Fibroblast of lung (primary cell): ENCODE results near the gene POLR2L. TPM values are rescaled to one million over a fixed set of nuclear protein-coding genes. Genes with fewer than 3 reads are reported as not detected.

Experiments
- DNase-seq, 2 donors: peaks; one replicate each; pipeline versions ENCODE4 v3.0.0 to v3.0.0-alpha.2; 2010; ENCODE audit warnings: low read depth in 2 of 2
- H2AFZ ChIP-seq: 2 replicates; pipeline ENCODE4 v1.5.1; 2012; ENCODE audit warnings: low read length, control low read depth, inconsistent platforms
- H3K27ac ChIP-seq: 2 replicates; pipeline ENCODE4 v1.5.1; 2011; ENCODE audit warnings: low read length, control low read depth; ENCODE audit not compliant: insufficient read depth
- H3K27me3 ChIP-seq: 2 replicates; pipeline ENCODE4 v1.5.1; 2011; ENCODE audit warnings: mild to moderate bottlenecking, low read length; ENCODE audit not compliant: control insufficient read depth, insufficient read depth
- H3K36me3 ChIP-seq: 2 replicates; pipeline ENCODE4 v1.5.1; 2011; ENCODE audit warnings: low read length; ENCODE audit not compliant: control insufficient read depth, insufficient read depth
- H3K4me1 ChIP-seq: 2 replicates; pipeline ENCODE4 v1.5.1; 2011; ENCODE audit warnings: low read length; ENCODE audit not compliant: control insufficient read depth, insufficient read depth; ENCODE audit errors: extremely low read depth
- H3K4me2 ChIP-seq: 2 replicates; pipeline ENCODE4 v1.5.1; 2011; ENCODE audit warnings: low read length, control low read depth; ENCODE audit not compliant: insufficient read depth; ENCODE audit errors: extremely low read depth
- H3K4me3 ChIP-seq, 4 experiments: fragments of 200-600 bp in 1 of 4; sonication (generic) in 1 of 4; replicated peaks in 1 of 4; 2 replicates each; pipeline ENCODE4 v1.5.1; 2011 to 2016; ENCODE audit warnings: low read length in 4 of 4, low read depth in 3 of 4, mild to moderate bottlenecking in 3 of 4, control low read depth in 2 of 4, inconsistent platforms in 1 of 4, mixed read lengths in 1 of 4; ENCODE audit not compliant: insufficient read depth in 1 of 4; ENCODE audit errors: control extremely low read depth in 1 of 4
- H3K79me2 ChIP-seq: 2 replicates; pipeline ENCODE4 v1.5.1; 2012; ENCODE audit warnings: mild to moderate bottlenecking, low read length, inconsistent platforms; ENCODE audit not compliant: control insufficient read depth, insufficient read depth
- H3K9ac ChIP-seq: 2 replicates; pipeline ENCODE4 v1.5.1; 2011; ENCODE audit warnings: mild to moderate bottlenecking, low read length, control low read depth; ENCODE audit not compliant: insufficient read depth
- H3K9me3 ChIP-seq: 2 replicates; pipeline ENCODE4 v1.5.1; 2012; ENCODE audit warnings: low read depth, low read length; ENCODE audit not compliant: control insufficient read depth, insufficient read depth
- H4K20me1 ChIP-seq: 2 replicates; pipeline ENCODE4 v1.5.1; 2011; ENCODE audit warnings: low read length; ENCODE audit not compliant: control insufficient read depth, insufficient read depth; ENCODE audit errors: extremely low read depth
- EZH2 ChIP-seq: IDR thresholded peaks from 2 replicates; pipeline ENCODE4 v1.5.1; 2012; ENCODE audit warnings: low read length, control low read depth, mild to moderate bottlenecking; ENCODE audit errors: missing control alignments
- polyA plus RNA-seq, 2 donors: library from polyadenylated mRNA; depleted of rRNA in 1 of 2; stranded (reverse) in 1 of 2; unstranded in 1 of 2; fragments of >200 nt; gene quantifications; 2 replicates each; pipeline ENCODE4 v1.2.1, GENCODE V29; 2011 to 2012; ENCODE audit warnings: missing spikeins in 1 of 2
- total RNA-seq: library from RNA; depleted of rRNA; stranded (reverse); fragments of >200 nt; gene quantifications from 2 replicates; pipeline ENCODE4 v1.2.1, GENCODE V29; 2014
- TF ChIP-seq, protein P1 (sequence below), 2 donors: IDR thresholded peaks in 1 of 2; conservative IDR thresholded peaks in 1 of 2; 1 replicate in 1 of 2; 2 replicates in 1 of 2; pipeline ENCODE4 v1.5.1; 2011 to 2012; ENCODE audit warnings: low read length in 2 of 2, control low read depth in 1 of 2, inconsistent platforms in 1 of 2, low read depth in 1 of 2, mild to moderate bottlenecking in 1 of 2

Gene POLR2L
- total and polyA plus RNA-seq, 2 donors (not counting 1 experiment from before 2014, with no cell fraction given), result 181 to 196 TPM

DNA sequence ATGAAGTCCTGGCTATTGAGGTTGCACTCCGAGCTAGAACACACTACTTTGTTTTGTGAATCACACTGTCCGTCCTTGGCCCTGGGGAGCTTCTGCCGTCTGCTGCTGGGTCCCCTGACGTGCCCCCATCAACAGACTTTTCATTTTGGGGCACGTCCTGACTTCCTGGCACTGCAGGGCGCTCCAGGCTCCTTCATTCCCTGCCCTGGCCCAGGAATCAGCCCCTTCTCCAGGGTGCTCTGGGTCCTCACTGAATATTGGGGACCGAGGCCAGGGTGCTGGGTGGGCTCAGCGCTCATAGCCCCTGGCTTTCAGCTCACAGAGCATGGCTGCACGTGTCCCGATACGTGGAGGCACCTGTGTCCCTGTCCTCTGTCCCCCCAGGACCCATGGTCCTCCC is 22.6 kb upstream of the POLR2L start:
- TF ChIP-seq, protein P1, sequence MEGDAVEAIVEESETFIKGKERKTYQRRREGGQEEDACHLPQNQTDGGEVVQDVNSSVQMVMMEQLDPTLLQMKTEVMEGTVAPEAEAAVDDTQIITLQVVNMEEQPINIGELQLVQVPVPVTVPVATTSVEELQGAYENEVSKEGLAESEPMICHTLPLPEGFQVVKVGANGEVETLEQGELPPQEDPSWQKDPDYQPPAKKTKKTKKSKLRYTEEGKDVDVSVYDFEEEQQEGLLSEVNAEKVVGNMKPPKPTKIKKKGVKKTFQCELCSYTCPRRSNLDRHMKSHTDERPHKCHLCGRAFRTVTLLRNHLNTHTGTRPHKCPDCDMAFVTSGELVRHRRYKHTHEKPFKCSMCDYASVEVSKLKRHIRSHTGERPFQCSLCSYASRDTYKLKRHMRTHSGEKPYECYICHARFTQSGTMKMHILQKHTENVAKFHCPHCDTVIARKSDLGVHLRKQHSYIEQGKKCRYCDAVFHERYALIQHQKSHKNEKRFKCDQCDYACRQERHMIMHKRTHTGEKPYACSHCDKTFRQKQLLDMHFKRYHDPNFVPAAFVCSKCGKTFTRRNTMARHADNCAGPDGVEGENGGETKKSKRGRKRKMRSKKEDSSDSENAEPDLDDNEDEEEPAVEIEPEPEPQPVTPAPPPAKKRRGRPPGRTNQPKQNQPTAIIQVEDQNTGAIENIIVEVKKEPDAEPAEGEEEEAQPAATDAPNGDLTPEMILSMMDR (conservative IDR thresholded peaks at IDR 0.05 in 1 of 2, IDR thresholded peaks at IDR 0.05 in 1 of 2; ENCODE audit: low read depth in 1 of 2, low read length in 2 of 2), result no peak
- TF ChIP-seq EZH2, result no peak

DNA sequence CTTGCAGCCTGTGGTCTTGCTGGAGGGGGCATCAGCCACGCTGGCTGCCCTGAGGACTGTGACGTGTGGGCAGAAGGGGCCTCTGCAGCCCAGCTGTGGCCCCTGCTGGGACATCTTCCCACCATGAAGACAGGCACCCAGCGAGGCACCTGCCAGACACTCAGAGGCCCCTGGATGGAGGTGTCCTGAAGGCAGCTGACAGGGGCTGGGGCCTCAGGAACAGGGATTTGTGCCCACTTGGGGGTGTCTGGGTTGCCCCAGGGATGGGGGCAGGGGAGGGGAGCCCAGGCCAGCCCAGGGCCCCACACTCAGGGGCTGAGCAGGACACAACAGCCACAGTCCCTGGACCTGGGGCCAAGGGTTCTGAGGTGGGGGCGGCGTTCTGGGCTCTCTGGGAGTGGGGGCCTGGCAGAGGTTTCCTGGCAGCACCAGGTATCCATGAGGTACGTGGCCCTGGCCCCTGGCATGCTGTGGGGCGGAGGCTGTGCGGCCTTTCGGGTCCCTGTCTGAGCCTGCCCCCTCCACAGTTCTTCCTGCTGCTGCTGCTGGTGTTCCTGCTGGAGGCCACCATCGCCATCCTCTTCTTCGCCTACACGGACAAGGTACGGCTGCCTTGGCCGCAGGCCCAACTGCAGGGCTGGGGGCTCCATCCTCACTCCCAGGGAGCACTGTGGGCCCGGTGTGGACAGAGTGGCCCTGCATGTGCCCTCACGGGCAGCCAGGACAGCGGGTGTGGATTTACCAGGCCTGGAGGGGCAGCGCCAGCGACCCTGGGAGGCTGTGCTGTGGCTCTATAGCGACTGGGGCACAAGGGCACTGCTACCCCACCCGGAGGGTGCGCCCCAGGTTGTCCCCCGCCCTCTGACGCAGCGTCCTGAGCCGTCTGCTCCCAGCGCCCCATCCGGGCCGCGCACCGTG is 21.8 kb upstream of the POLR2L start:
- Histone ChIP-seq H4K20me1 (no peaks in the 10 kb centered on the region), H3K9ac (no peak overlapping the region), H3K79me2 (peaks cover 6% of the 10 kb centered on the region), H3K27me3 (no peaks in the 10 kb centered on the region), H3K27ac (no peak overlapping the region), H3K4me2 (no peak overlapping the region), H3K9me3 (no peaks in the 10 kb centered on the region), H3K4me1 (peaks cover 12% of the 10 kb centered on the region), H3K36me3 (peaks cover 26% of the 10 kb centered on the region), H2AFZ (no peak overlapping the region), H3K4me3 (no peak overlapping the region)
- no peak for TF ChIP-seq EZH2
- TF ChIP-seq, protein P1 (conservative IDR thresholded peaks at IDR 0.05 in 1 of 2, IDR thresholded peaks at IDR 0.05 in 1 of 2; ENCODE audit: low read depth in 1 of 2, low read length in 2 of 2), result no peak
- DNase-seq, result no peak

More for the DNA sequence above, 22.6 kb upstream of the POLR2L start:
- Histone ChIP-seq H3K79me2 (peaks cover 6% of the 10 kb centered on the region), H2AFZ (no peak overlapping the region), H4K20me1 (no peaks in the 10 kb centered on the region), H3K4me3 (no peak overlapping the region), H3K9ac (no peak overlapping the region), H3K4me1 (peaks cover 6% of the 10 kb centered on the region), H3K27ac (no peak overlapping the region), H3K4me2 (no peak overlapping the region), H3K27me3 (no peaks in the 10 kb centered on the region), H3K9me3 (no peaks in the 10 kb centered on the region), H3K36me3 (peaks cover 26% of the 10 kb centered on the region)
- DNase-seq, result no peak

DNA sequence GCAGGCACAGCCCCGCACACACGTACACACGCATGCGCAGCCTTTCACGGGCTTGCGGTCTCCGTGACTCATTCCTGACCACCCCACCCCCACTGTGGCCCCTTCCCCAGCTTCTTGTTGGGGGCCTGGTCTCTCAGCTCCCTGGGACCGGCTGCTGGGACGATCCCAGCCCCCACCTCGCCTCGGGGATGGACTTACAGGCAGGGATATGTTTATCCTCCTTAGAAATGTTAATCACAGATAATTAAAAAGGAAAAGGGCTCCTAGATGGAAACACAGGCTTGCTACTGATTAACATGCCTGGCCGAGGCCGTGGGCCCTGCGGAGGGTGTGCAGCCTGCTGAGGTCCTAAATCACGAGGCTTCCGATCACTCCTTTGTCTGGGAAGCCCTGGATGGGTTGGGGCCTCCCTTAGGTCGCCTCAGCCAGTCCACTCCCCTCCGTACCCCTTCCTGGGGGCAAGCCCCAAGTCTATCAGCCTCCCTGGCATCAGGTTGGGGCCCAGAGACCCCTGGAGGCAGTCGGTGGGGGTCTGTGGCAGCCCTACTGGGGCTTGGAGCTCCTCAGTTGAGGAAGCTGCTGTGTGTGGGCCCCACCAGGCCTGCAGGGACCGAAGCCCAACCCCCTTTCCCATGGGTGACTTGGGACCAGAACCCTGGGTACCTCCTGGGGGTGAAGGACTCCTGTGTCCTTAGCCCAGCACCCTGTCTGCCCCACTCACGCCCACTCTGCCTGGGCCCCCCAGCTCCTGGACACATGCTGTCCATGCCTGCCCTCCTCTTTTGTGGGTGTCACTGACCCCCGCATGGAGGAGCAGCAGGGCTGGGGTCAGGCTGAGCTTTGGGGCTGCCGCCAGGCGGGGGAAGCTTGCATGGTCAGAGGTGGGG is 20.9 kb upstream of the POLR2L start:
- Histone ChIP-seq H3K27me3 (no peaks in the 10 kb centered on the region), H3K9me3 (no peaks in the 10 kb centered on the region), H4K20me1 (no peaks in the 10 kb centered on the region), H3K27ac (no peak overlapping the region), H3K79me2 (peaks cover 13% of the 10 kb centered on the region), H3K4me1 (peaks cover 18% of the 10 kb centered on the region), H3K36me3 (peaks cover 25% of the 10 kb centered on the region), H2AFZ (no peak overlapping the region), H3K4me2 (no peak overlapping the region), H3K9ac (no peak overlapping the region), H3K4me3 (no peak overlapping the region)
- TF ChIP-seq, protein P1 (conservative IDR thresholded peaks at IDR 0.05 in 1 of 2, IDR thresholded peaks at IDR 0.05 in 1 of 2; ENCODE audit: low read depth in 1 of 2, low read length in 2 of 2), result no peak
- TF ChIP-seq EZH2, result no peak
- no peak for DNase-seq
